ENCODE results near the gene SLC4A4.

The SLC4A4 gene

GRCh38 chr4:71304289-71304850, 34.5 kb upstream of the SLC4A4 start:
- Histone ChIP-seq H3K4me3 (ENCODE audit: low read depth in 1 of 2, low read length in 2 of 2) (no peak overlapping the region), H2AFZ (ENCODE audit: low read depth, low read length) (no peak overlapping the region), H3K4me2 (ENCODE audit: insufficient read depth, low read length) (no peak overlapping the region), H3K27ac (ENCODE audit: low read length) (no peak overlapping the region), H3K9me3 (ENCODE audit: insufficient read depth, low read length, severe bottlenecking) (no peaks in the 10 kb centered on the region), H3K36me3 (ENCODE audit: insufficient read depth, low read length) (no peaks in the 10 kb centered on the region), H3K9ac (ENCODE audit: low read depth, low read length) (no peak overlapping the region), H3K27me3 (ENCODE audit: insufficient read depth, low read length, poor library complexity) (no peaks in the 10 kb centered on the region), H3K4me1 (ENCODE audit: insufficient read depth, low read length) (no peaks in the 10 kb centered on the region), H3K79me2 (ENCODE audit: insufficient read depth, low read length) (no peaks in the 10 kb centered on the region), H4K20me1 (ENCODE audit: insufficient read depth, low read length) (no peaks in the 10 kb centered on the region)
- ATAC-seq (ENCODE audit: insufficient read depth, low read depth) (no peak), DNase-seq (no peak)
- TF ChIP-seq CTCF (IDR thresholded peaks at IDR 0.05; ENCODE audit: borderline replicate concordance, extremely low read depth, low read length, poor library complexity, severe bottlenecking) (no peak), EZH2 (IDR thresholded peaks at IDR 0.05; ENCODE audit: borderline replicate concordance, low read depth, low read length, severe bottlenecking) (no peak)

GRCh38 chr4:71307729-71308128, 31.1 kb upstream of the SLC4A4 start:
- H3K4me1 ChIP-seq (ENCODE audit: insufficient read depth, low read length): no peaks in the 10 kb centered on the region
- no peak overlapping the region for H3K27ac ChIP-seq (ENCODE audit: low read length)
- H3K4me2 ChIP-seq (ENCODE audit: insufficient read depth, low read length): no peak overlapping the region
- no peak overlapping the region for H3K4me3 ChIP-seq (ENCODE audit: low read depth in 1 of 2, low read length in 2 of 2)
- no peaks in the 10 kb centered on the region for H3K27me3 ChIP-seq (ENCODE audit: insufficient read depth, low read length, poor library complexity)
- TF ChIP-seq CTCF (IDR thresholded peaks at IDR 0.05; ENCODE audit: borderline replicate concordance, extremely low read depth, low read length, poor library complexity, severe bottlenecking) (no peak), EZH2 (IDR thresholded peaks at IDR 0.05; ENCODE audit: borderline replicate concordance, low read depth, low read length, severe bottlenecking) (no peak)
- ATAC-seq (ENCODE audit: insufficient read depth, low read depth) (no peak), DNase-seq (no peak)
- no peaks in the 10 kb centered on the region for H3K9me3 ChIP-seq (ENCODE audit: insufficient read depth, low read length, severe bottlenecking)
- no peaks in the 10 kb centered on the region for H4K20me1 ChIP-seq (ENCODE audit: insufficient read depth, low read length)
- H3K9ac ChIP-seq (ENCODE audit: low read depth, low read length): no peak overlapping the region
- H2AFZ ChIP-seq (ENCODE audit: low read depth, low read length): no peak overlapping the region
- no peaks in the 10 kb centered on the region for H3K36me3 ChIP-seq (ENCODE audit: insufficient read depth, low read length)
- H3K79me2 ChIP-seq (ENCODE audit: insufficient read depth, low read length): no peaks in the 10 kb centered on the region

- no peak for DNase-seq
Observed at GRCh38 chr4:71322425-71322824, 16.4 kb upstream of the SLC4A4 start.

More at GRCh38 chr4:71322425-71322824, 16.4 kb upstream of the SLC4A4 start:
- H4K20me1 ChIP-seq (ENCODE audit: insufficient read depth, low read length): no peaks in the 10 kb centered on the region
- H3K4me2 ChIP-seq (ENCODE audit: insufficient read depth, low read length): no peak overlapping the region
- no peaks in the 10 kb centered on the region for H3K9me3 ChIP-seq (ENCODE audit: insufficient read depth, low read length, severe bottlenecking)
- no peaks in the 10 kb centered on the region for H3K79me2 ChIP-seq (ENCODE audit: insufficient read depth, low read length)
- no peak overlapping the region for H3K4me3 ChIP-seq (ENCODE audit: low read depth in 1 of 2, low read length in 2 of 2)
- no peak overlapping the region for H2AFZ ChIP-seq (ENCODE audit: low read depth, low read length)
- no peak overlapping the region for H3K9ac ChIP-seq (ENCODE audit: low read depth, low read length)
- no peaks in the 10 kb centered on the region for H3K36me3 ChIP-seq (ENCODE audit: insufficient read depth, low read length)
- no peak overlapping the region for H3K27ac ChIP-seq (ENCODE audit: low read length)
- TF ChIP-seq CTCF (IDR thresholded peaks at IDR 0.05; ENCODE audit: borderline replicate concordance, extremely low read depth, low read length, poor library complexity, severe bottlenecking) (no peak), EZH2 (IDR thresholded peaks at IDR 0.05; ENCODE audit: borderline replicate concordance, low read depth, low read length, severe bottlenecking) (no peak)
- H3K4me1 ChIP-seq (ENCODE audit: insufficient read depth, low read length): no peaks in the 10 kb centered on the region
- no peak for ATAC-seq (ENCODE audit: insufficient read depth, low read depth)
- H3K27me3 ChIP-seq (ENCODE audit: insufficient read depth, low read length, poor library complexity): no peaks in the 10 kb centered on the region
